Measurements from ENCODE around the gene F2R. TPM values are rescaled to one million over a fixed set of nuclear protein-coding genes. Genes with fewer than 3 reads are reported as not detected.

Gene F2R
- total RNA-seq, 1 donor from 2014 or later = 105 TPM

GRCh38 chr5:76688836-76689235 is 27.1 kb upstream of the F2R start:
- no peaks in the 10 kb centered on the region for H3K27me3 ChIP-seq (ENCODE audit: control insufficient read depth, insufficient read depth, low read length)
- H3K36me3 ChIP-seq (ENCODE audit: control insufficient read depth, insufficient read depth, low read length) = no peaks in the 10 kb centered on the region
- H3K4me3 ChIP-seq (ENCODE audit: low read depth, low read length) = no peak overlapping the region
- TF ChIP-seq CTCF (IDR thresholded peaks at IDR 0.05; ENCODE audit: insufficient read depth, low read length, poor library complexity, severe bottlenecking) = no peak
- DNase-seq (ENCODE audit: low read depth) = peak; percentile 50

GRCh38 chr5:76689321-76690036 is 26.4 kb upstream of the F2R start:
- DNase-seq (ENCODE audit: low read depth) = peak; percentile 90
- Histone ChIP-seq H3K27me3 (ENCODE audit: control insufficient read depth, insufficient read depth, low read length) (no peaks in the 10 kb centered on the region), H3K36me3 (ENCODE audit: control insufficient read depth, insufficient read depth, low read length) (no peaks in the 10 kb centered on the region), H3K4me3 (ENCODE audit: low read depth, low read length) (no peak overlapping the region)
- TF ChIP-seq CTCF (IDR thresholded peaks at IDR 0.05; ENCODE audit: insufficient read depth, low read length, poor library complexity, severe bottlenecking) = no peak

- TF ChIP-seq CTCF (IDR thresholded peaks at IDR 0.05; ENCODE audit: insufficient read depth, low read length, poor library complexity, severe bottlenecking) = no peak
- no peak for DNase-seq (ENCODE audit: low read depth)
- Histone ChIP-seq H3K36me3 (ENCODE audit: control insufficient read depth, insufficient read depth, low read length) (no peaks in the 10 kb centered on the region), H3K4me3 (ENCODE audit: low read depth, low read length) (no peak overlapping the region), H3K27me3 (ENCODE audit: control insufficient read depth, insufficient read depth, low read length) (no peaks in the 10 kb centered on the region)
Observed at GRCh38 chr5:76690037-76690679, 25.8 kb upstream of the F2R start.

GRCh38 chr5:76690704-76691466 is 25.0 kb upstream of the F2R start:
- H3K27me3 ChIP-seq (ENCODE audit: control insufficient read depth, insufficient read depth, low read length) = no peaks in the 10 kb centered on the region
- DNase-seq (ENCODE audit: low read depth) = no peak
- H3K36me3 ChIP-seq (ENCODE audit: control insufficient read depth, insufficient read depth, low read length) = no peaks in the 10 kb centered on the region
- H3K4me3 ChIP-seq (ENCODE audit: low read depth, low read length) = no peak overlapping the region
- no peak for TF ChIP-seq CTCF (IDR thresholded peaks at IDR 0.05; ENCODE audit: insufficient read depth, low read length, poor library complexity, severe bottlenecking)

GRCh38 chr5:76691467-76692273 is 24.3 kb upstream of the F2R start:
- DNase-seq (ENCODE audit: low read depth) = peak; percentile 34
- no peak overlapping the region for H3K4me3 ChIP-seq (ENCODE audit: low read depth, low read length)
- no peaks in the 10 kb centered on the region for H3K27me3 ChIP-seq (ENCODE audit: control insufficient read depth, insufficient read depth, low read length)
- H3K36me3 ChIP-seq (ENCODE audit: control insufficient read depth, insufficient read depth, low read length) = no peaks in the 10 kb centered on the region
- no peak for TF ChIP-seq CTCF (IDR thresholded peaks at IDR 0.05; ENCODE audit: insufficient read depth, low read length, poor library complexity, severe bottlenecking)
